Esophagus muscularis mucosa (tissue), 4 donors: ENCODE results near the gene HHIPL1. TPM values are rescaled to one million over a fixed set of nuclear protein-coding genes. Genes with fewer than 3 reads are reported as not detected.

Experiments used
- DNase-seq: peaks from one replicate; pipeline ENCODE4 v3.0.0-alpha.2; 2017; ENCODE audit errors: extremely low spot score
- H3K27ac ChIP-seq, 4 donors: fragments of 200-600 bp; sonication (generic); replicated peaks in 1 of 4; 1 replicate in 3 of 4; 2 replicates in 1 of 4; pipeline ENCODE4 v1.5.1; 2016 to 2019; ENCODE audit warnings: mild to moderate bottlenecking in 1 of 4
- H3K27me3 ChIP-seq, 4 donors: fragments of 200-600 bp; sonication (generic); one replicate each; pipeline versions ENCODE4 v1.5.1 to v1.6.0; 2016 to 2019
- H3K36me3 ChIP-seq, 4 donors: fragments of 200-600 bp; sonication (generic); one replicate each; pipeline ENCODE4 v1.5.1; 2016 to 2019
- H3K4me1 ChIP-seq, 4 donors: fragments of 200-600 bp; sonication (generic); one replicate each; pipeline ENCODE4 v1.5.1; 2016 to 2019
- H3K4me3 ChIP-seq, 4 donors: fragments of 200-600 bp; sonication (generic); 1 replicate in 2 of 4; 2 replicates in 2 of 4; pipeline ENCODE4 v1.5.1; 2016 to 2019; ENCODE audit warnings: mild to moderate bottlenecking in 4 of 4, moderate library complexity in 1 of 4
- H3K9me3 ChIP-seq, 4 donors: fragments of 200-600 bp; sonication (generic); 1 replicate in 3 of 4; 2 replicates in 1 of 4; pipeline ENCODE4 v1.5.1; 2016 to 2019
- EP300 ChIP-seq: sonication (generic); formaldehyde crosslinking; IDR thresholded peaks from one replicate; pipeline ENCODE4 v1.6.1; 2017; ENCODE audit warnings: antibody characterized with exemption
- POLR2A ChIP-seq: fragments of 450-650 bp; IDR thresholded peaks from one replicate; pipeline ENCODE4 v1.6.1; 2017; ENCODE audit warnings: antibody characterized with exemption, moderate library complexity, mild to moderate bottlenecking, low read depth
- POLR2AphosphoS5 ChIP-seq, 2 donors: sonication (generic); formaldehyde crosslinking; IDR thresholded peaks; one replicate each; pipeline ENCODE4 v1.6.1; 2017; ENCODE audit warnings: antibody characterized with exemption in 2 of 2
- WGBS: methylation state at CpG from one replicate; pipeline ENCODE4 v1.1.5; 2018; 5-methylcytosine and 5-hydroxymethylcytosine counted together
- intact Hi-C: fragments of 100-400 bp; cut with DNase I; formaldehyde crosslinking; loops from one replicate; pipeline ENCODE4 v1.15.1; 2023
- total RNA-seq, 4 donors: library from RNA; depleted of rRNA; stranded (reverse); fragments of >200 nt; gene quantifications; one replicate each; pipeline versions ENCODE4 v1.1.0 to v1.2.1, GENCODE V29; 2016
- TF ChIP-seq, protein P1 (sequence below), 3 experiments: fragments of 200-600 bp in 2 of 3; fragments of 450-650 bp in 1 of 3; sonication (generic) in 2 of 3; IDR thresholded peaks; one replicate each; pipeline ENCODE4 v1.5.1; 2017 to 2019; ENCODE audit warnings: antibody characterized with exemption in 3 of 3, mild to moderate bottlenecking in 2 of 3, moderate library complexity in 1 of 3

The HHIPL1 gene
- total RNA-seq, 4 donors from 2014 or later = 4.2 to 9.1 (median 5.9) TPM

- TF ChIP-seq POLR2A = no peak
- no peak for TF ChIP-seq EP300
- TF ChIP-seq, protein P1, sequence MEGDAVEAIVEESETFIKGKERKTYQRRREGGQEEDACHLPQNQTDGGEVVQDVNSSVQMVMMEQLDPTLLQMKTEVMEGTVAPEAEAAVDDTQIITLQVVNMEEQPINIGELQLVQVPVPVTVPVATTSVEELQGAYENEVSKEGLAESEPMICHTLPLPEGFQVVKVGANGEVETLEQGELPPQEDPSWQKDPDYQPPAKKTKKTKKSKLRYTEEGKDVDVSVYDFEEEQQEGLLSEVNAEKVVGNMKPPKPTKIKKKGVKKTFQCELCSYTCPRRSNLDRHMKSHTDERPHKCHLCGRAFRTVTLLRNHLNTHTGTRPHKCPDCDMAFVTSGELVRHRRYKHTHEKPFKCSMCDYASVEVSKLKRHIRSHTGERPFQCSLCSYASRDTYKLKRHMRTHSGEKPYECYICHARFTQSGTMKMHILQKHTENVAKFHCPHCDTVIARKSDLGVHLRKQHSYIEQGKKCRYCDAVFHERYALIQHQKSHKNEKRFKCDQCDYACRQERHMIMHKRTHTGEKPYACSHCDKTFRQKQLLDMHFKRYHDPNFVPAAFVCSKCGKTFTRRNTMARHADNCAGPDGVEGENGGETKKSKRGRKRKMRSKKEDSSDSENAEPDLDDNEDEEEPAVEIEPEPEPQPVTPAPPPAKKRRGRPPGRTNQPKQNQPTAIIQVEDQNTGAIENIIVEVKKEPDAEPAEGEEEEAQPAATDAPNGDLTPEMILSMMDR (IDR thresholded peaks at IDR 0.05) = no peak
- TF ChIP-seq POLR2AphosphoS5 (IDR thresholded peaks at IDR 0.05) = no peak
- DNase-seq = no peak
- peaks cover 0 to 4% (median 0%) of the 10 kb centered on the region in 4 donors for H3K36me3 ChIP-seq
- intact Hi-C loops = no loop called here
- no peak overlapping the region for H3K27ac ChIP-seq
- H3K9me3 ChIP-seq = no peaks in the 10 kb centered on the region
- no peak overlapping the region for H3K4me3 ChIP-seq
- peaks cover 0 to 13% (median 0%) of the 10 kb centered on the region in 4 donors for H3K27me3 ChIP-seq
- 92% methylated on average over 5 of the region's 7 CpGs for WGBS
- H3K4me1 ChIP-seq = peaks cover 7 to 20% (median 18%) of the 10 kb centered on the region in 4 donors
These were observed 2.5 kb downstream of the HHIPL1 start for GRCh38 chr14:99647411-99647810.

DNA sequence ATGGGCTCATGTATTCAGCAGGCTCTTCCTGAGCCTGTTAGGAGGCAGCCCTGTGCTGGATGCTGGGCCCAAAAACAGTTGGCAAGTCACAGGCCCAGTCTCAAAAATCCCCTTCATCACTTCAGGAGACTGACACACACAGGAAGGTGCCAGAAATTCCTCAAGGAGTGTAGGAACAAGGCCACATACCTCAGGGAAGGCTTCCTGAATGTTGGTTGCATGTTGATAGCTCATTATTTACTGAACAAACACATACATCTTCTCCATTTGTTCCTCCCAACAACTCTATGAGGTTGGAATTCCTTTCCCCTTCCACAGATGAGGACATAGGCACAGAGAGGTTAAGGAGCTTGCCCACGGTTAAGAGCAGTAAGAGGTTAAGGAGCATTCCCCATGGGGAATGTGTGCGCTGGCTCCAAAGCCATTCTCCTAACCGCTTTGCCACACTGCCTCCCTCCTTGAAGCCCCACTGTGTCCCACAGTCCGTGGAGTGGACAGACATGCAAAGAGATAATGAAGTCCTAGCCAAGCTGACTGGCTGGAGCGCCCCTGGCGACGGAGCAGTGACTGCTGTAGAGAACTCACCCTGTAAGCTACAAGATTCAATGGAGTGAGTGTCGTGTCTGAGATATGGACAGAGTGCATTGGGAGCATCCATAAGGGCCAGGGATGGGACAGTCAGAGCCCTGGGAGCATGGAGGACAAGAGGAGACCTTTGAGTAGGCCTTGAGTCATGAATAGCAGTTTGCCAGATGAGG is 3.3 kb downstream of the HHIPL1 start:
- Histone ChIP-seq H3K27ac (no peak overlapping the region), H3K9me3 (no peaks in the 10 kb centered on the region), H3K27me3 (peaks cover 0 to 13% (median 0%) of the 10 kb centered on the region in 4 donors), H3K4me3 (no peak overlapping the region), H3K36me3 (peaks cover 0 to 11% (median 0%) of the 10 kb centered on the region in 4 donors), H3K4me1 (peaks cover 7 to 20% (median 18%) of the 10 kb centered on the region in 4 donors)
- intact Hi-C loops = no loop called here
- 82% methylated on average over 7 of the region's 8 CpGs for WGBS
- TF ChIP-seq, protein P1 (IDR thresholded peaks at IDR 0.05) = no peak
- no peak for TF ChIP-seq POLR2AphosphoS5 (IDR thresholded peaks at IDR 0.05)
- no peak for TF ChIP-seq POLR2A
- TF ChIP-seq EP300 = no peak
- no peak for DNase-seq

DNA sequence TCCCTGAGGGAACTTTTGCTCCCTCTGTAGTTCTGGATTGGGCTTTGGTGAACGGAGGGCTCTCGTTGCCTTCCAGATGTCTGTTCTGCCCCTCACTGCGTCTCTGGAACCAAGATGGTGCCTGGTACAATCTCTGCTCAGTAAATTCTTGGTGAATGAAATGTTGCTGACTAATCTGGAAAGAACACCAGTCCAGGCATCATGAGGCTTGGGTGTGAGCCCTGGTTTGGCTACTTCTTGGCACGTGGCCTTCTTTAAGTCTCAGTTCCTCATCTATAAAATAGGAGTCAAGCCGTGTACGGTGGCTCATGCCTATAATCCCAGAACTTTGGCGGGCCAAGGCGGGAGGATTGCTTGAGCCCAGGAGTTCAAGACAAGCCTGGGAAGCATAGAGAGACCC is 4.3 kb downstream of the HHIPL1 start:
- Histone ChIP-seq H3K4me1 (peaks cover 7 to 26% (median 23%) of the 10 kb centered on the region in 4 donors), H3K9me3 (no peaks in the 10 kb centered on the region), H3K4me3 (no peak overlapping the region), H3K27me3 (peaks cover 0 to 13% (median 0%) of the 10 kb centered on the region in 4 donors), H3K36me3 (peaks cover 0 to 11% (median 0%) of the 10 kb centered on the region in 4 donors), H3K27ac (no peak overlapping the region)
- no peak for TF ChIP-seq EP300
- TF ChIP-seq, protein P1 (IDR thresholded peaks at IDR 0.05) = no peak
- TF ChIP-seq POLR2A = no peak
- TF ChIP-seq POLR2AphosphoS5 (IDR thresholded peaks at IDR 0.05) = no peak
- DNase-seq = no peak
- 77% methylated on average over 8 of the region's 8 CpGs for WGBS
- intact Hi-C loops = no loop called here

DNA sequence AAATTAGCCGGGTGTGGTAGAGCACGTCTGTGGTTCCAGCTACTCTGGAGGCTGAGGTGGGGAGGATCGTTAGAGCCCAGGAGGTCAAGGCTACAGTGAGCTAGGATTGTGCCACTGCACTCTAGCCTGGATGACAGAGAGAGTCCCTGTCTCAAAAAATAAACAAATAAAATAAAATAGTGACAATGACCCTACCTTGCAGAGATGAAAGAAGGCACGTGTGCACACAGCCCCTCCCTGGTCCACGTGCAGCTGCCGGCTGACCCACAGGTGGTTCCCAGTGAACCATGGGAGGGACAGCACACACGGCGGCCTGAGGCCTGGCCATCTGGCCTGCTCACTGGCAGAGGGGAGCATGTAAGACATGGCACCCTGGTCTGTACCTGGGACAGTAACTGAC is 4.7 kb downstream of the HHIPL1 start:
- Histone ChIP-seq H3K27me3 (peaks cover 0 to 13% (median 0%) of the 10 kb centered on the region in 4 donors), H3K9me3 (no peaks in the 10 kb centered on the region), H3K27ac (no peak overlapping the region), H3K4me3 (no peak overlapping the region), H3K4me1 (peaks cover 5 to 26% (median 24%) of the 10 kb centered on the region in 4 donors), H3K36me3 (peaks cover 0 to 11% (median 0%) of the 10 kb centered on the region in 4 donors)
- intact Hi-C loops = no loop called here
- no peak for TF ChIP-seq POLR2AphosphoS5 (IDR thresholded peaks at IDR 0.05)
- TF ChIP-seq, protein P1 (IDR thresholded peaks at IDR 0.05) = no peak
- TF ChIP-seq POLR2A = no peak
- no peak for TF ChIP-seq EP300
- WGBS = 86% methylated on average over 8 of the region's 8 CpGs
- DNase-seq = no peak
